ENCODE measurements around the gene MACF1.
A peak's percentile ranks its signal among the peaks of the same experiment; 100 is the strongest.

- peak; percentile 6 for TF ChIP-seq CTCF (IDR thresholded peaks at IDR 0.05; ENCODE audit: low read depth, low read length, missing input control)
- no peak for TF ChIP-seq YY1 (IDR thresholded peaks at IDR 0.05)
- no peak for TF ChIP-seq ATF3 (IDR thresholded peaks at IDR 0.05)
- TF ChIP-seq MAX (IDR thresholded peaks at IDR 0.05), result no peak
- no peak for TF ChIP-seq FOXA1 (IDR thresholded peaks at IDR 0.05)
- TF ChIP-seq JUND (IDR thresholded peaks at IDR 0.05), result no peak
These were observed 43.8 kb upstream of the MACF1 start for GRCh38 chr1:39160703-39161102.
